ENCODE results near the gene HOPX.
"Not testable (repeated sequence)": the region's sequence is repeated elsewhere in the genome, so short reads cannot be mapped to it uniquely, and the experiment has no call there.

HOPX gene

DNA sequence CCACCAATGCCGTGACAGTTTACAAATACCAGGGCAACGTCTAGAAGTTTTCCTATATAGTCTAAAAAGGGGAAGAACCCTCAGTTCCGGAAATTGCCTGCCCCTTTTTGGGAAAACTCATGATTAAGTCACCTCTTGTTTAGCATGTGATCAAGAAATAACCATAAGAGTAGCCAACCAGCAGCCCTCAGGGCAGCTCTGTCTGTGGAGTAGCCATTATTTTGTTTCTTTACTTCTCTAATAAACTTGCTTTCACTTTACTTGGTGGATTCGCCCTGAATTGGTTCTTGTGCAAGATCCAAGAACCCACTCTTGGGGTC, 20.0 kb upstream of the HOPX start:
- no peak overlapping the region for H3K4me3 ChIP-seq (ENCODE audit: control insufficient read depth, low read depth, low read length)
- DNase-seq (ENCODE audit: low read depth), result no peak
- TF ChIP-seq, protein P1, sequence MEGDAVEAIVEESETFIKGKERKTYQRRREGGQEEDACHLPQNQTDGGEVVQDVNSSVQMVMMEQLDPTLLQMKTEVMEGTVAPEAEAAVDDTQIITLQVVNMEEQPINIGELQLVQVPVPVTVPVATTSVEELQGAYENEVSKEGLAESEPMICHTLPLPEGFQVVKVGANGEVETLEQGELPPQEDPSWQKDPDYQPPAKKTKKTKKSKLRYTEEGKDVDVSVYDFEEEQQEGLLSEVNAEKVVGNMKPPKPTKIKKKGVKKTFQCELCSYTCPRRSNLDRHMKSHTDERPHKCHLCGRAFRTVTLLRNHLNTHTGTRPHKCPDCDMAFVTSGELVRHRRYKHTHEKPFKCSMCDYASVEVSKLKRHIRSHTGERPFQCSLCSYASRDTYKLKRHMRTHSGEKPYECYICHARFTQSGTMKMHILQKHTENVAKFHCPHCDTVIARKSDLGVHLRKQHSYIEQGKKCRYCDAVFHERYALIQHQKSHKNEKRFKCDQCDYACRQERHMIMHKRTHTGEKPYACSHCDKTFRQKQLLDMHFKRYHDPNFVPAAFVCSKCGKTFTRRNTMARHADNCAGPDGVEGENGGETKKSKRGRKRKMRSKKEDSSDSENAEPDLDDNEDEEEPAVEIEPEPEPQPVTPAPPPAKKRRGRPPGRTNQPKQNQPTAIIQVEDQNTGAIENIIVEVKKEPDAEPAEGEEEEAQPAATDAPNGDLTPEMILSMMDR (IDR thresholded peaks at IDR 0.05; ENCODE audit: control insufficient read depth, insufficient read depth, low read depth, low read length, missing control alignments), result no peak

DNA sequence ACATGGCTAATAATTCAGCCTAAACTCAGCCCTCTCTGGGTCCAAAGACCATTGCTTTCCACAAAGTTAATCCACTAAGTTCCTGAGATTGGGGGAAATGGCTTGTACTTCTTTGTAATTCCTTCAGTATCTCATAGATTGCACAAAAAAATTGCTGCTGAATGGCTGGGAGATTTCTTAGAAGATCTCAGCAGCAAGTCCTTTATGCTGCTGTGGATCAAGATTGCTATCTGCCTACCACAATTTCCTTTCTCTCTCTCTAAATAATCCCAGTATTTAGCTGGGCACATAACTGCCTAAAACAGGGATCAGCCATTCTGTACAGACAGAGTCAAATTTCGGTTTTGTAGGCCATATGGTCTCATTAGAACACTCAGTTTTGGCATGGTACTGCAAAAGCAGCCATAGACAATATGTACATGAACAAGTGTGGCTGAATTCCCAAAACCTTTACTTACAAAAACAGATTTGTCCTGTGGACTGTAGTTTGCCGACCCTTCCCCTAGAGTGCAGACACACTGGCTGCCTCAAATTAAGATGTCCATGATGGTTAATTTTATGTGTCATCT, 18.5 kb upstream of the HOPX start:
- DNase-seq (ENCODE audit: low read depth), result no peak
- H3K4me3 ChIP-seq (ENCODE audit: control insufficient read depth, low read depth, low read length), result no peak overlapping the region
- TF ChIP-seq, protein P1 (IDR thresholded peaks at IDR 0.05; ENCODE audit: control insufficient read depth, insufficient read depth, low read depth, low read length, missing control alignments), result no peak

DNA sequence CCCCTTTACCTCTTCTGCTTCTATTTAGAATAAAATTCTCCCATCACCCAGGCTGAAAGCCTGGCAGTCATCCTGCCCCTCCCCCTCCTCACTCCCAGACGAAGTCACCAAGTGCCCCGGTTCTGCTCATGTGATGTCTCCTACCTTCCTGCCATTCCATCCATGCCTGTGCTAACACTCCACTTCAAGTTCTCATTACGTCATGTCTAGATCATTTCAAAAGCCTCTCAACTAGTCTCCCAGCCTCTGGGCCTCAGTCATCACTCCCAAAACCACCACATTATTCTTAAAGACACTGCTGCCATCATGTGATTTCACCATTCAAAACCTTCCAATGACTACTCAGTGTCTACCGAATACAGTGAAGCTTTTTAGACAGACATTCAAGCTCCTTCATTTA, 17.2 kb upstream of the HOPX start:
- DNase-seq (ENCODE audit: low read depth), result no peak

DNA sequence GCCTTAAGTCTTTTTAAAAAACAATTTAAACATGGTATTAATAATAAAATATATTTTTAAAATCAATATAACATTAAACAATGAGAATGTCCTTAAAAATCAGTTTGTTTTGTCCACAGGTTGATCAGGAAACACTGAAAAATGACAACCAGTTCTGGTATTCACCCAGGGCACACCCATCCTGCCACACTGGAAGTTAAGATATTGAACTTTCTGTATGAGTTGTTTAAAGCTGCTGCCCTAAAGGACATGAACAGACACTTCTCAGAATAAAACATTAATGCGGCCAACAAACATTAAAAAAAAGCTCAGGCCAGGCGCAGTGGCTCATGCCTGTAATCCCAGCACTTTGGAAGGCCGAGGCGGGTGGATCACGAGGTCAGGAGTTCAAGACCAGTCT, 15.0 kb upstream of the HOPX start:
- no peak for DNase-seq (ENCODE audit: low read depth)
- TF ChIP-seq, protein P1 (IDR thresholded peaks at IDR 0.05; ENCODE audit: control insufficient read depth, insufficient read depth, low read depth, low read length, missing control alignments), result no peak
- no peak overlapping the region for H3K4me3 ChIP-seq (ENCODE audit: control insufficient read depth, low read depth, low read length)

More for the DNA sequence above, 17.2 kb upstream of the HOPX start:
- H3K4me3 ChIP-seq (ENCODE audit: control insufficient read depth, low read depth, low read length), result no peak overlapping the region
- TF ChIP-seq, protein P1 (IDR thresholded peaks at IDR 0.05; ENCODE audit: control insufficient read depth, insufficient read depth, low read depth, low read length, missing control alignments), result no peak

DNA sequence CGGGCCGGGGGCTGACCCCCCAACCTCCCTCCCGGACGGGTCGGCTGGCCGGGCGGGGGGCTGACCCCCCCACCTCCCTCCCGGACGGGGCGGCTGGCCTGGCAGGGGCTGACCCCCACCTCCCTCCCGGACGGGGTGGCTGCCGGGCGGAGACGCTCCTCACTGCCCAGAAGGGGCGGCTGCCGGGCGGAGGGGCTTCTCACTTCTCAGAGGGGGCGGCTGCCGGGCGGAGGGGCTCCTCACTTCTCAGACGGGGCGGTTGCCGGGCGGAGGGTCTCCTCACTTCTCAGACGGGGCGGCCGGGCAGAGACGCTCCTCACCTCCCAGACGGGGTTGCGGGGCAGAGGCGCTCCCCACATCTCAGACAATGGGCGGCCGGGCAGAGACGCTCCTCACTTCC, 12.4 kb upstream of the HOPX start:
- DNase-seq (ENCODE audit: low read depth); H3K4me3 ChIP-seq (ENCODE audit: control insufficient read depth, low read depth, low read length): not testable (repeated sequence)

DNA sequence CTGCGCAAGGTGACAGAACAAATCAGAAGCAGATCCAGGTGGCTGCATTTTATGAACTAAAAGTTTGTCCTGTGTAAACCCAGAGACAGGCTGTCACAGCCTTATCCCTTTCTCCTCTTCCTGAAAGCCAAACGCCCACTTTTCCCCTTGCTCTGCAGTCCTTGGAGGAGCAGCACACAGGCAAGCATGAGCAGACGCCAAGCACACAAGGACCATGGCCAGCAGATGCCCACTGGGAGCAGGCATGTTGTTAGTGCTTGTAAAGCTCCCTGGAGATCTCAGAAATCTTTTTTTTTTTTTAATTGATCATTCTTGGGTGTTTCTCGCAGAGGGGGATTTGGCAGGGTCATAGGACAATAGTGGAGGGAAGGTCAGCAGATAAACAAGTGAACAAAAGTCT, 11.5 kb upstream of the HOPX start:
- H3K4me3 ChIP-seq (ENCODE audit: control insufficient read depth, low read depth, low read length), result no peak overlapping the region
- DNase-seq (ENCODE audit: low read depth), result no peak
- TF ChIP-seq, protein P1 (IDR thresholded peaks at IDR 0.05; ENCODE audit: control insufficient read depth, insufficient read depth, low read depth, low read length, missing control alignments), result no peak

DNA sequence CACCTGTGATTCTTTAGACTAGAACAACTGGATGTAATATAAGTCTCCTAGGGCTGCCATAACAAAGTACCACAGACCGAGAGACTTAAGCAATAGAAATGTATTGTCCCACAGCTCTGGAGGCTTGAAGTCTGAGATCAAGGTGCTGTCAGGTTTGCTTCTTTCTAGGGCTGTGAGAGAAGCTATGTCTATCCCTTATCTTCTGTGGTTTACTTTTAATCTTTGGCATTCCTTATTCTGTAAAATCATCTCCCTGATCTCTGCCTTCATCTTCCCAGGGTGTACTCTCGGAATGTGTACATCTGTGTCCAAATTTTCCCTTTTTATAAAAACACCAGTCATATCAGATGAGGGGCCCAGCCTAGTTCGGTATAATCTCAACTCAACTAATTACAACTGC, 10.3 kb upstream of the HOPX start:
- TF ChIP-seq, protein P1 (IDR thresholded peaks at IDR 0.05; ENCODE audit: control insufficient read depth, insufficient read depth, low read depth, low read length, missing control alignments), result no peak
- no peak overlapping the region for H3K4me3 ChIP-seq (ENCODE audit: control insufficient read depth, low read depth, low read length)
- no peak for DNase-seq (ENCODE audit: low read depth)

All from AG09309 (cell line).